ENCODE results near the gene ARRDC1.

ARRDC1 gene

DNA sequence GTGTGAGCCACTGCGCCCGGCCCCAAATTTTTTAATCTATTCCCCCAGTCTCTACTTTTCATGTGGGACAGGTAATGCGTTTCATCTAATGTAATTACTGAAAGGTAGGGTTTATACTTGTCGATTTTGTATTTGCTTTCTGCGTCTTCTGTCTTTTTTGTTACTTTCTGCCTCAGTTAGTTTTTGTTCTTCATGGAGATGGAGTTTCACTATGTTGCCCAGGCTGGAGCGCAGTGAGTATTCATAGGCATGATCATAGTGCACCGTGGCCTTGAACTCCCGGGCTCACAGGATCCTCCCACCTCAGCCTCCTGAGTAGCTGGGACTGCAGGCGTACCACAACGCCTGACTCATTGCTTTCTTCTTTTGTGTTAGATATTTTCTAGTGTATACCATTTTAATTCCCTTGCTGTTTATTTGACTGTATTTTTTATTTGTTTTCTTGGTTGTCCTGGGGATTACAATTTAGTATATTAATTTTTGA lies 36.7 kb downstream of the ARRDC1 start:
- DNase-seq: no peak

- DNase-seq: no peak
Observed at GRCh38 chr9:137642892-137643291, 37.4 kb downstream of the ARRDC1 start.

DNA sequence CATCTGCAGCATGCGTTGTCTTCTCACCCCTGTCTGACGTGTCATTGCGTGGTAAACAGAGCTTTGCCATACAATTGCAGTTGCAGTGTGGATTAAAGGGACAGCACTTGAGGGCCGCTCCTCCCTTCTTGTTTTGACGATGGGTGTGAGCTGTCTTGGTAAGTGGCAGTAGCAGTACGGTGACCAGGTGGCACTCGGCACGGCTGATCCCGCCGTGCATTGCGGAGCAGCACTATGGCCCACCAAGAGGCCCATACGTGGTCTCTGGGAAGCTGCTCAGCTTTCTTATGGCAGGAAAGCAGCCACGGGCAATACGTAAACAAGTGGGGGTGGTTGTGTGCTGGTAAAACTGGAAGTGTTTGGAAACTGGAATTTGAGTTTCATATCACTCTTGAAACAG lies 38.4 kb downstream of the ARRDC1 start:
- DNase-seq: no peak

DNA sequence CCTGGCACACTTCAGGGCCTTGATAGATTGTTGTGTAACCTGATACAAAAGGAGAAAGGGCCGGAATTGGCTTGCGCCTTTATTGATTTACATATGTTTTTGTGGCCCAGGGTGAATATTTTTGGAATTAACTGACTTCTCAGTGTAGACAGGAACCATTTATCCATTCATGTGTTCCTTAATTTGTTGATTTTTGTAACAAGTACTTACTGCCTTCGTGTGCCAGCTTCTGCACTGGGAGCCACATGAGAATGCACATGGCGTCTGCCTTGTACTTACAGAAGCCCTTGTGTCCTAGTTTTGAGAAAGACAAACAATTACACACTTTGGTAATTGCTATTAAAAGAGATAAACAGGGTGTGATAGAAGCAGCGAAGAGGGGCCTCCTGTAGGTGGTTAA lies 39.7 kb downstream of the ARRDC1 start:
- DNase-seq: no peak

- DNase-seq: no peak
Observed at GRCh38 chr9:137646341-137646740, 40.9 kb downstream of the ARRDC1 start.

GRCh38 chr9:137647096-137647714 lies 41.7 kb downstream of the ARRDC1 start:
- DNase-seq: no peak

GRCh38 chr9:137648396-137648795 lies 42.9 kb downstream of the ARRDC1 start:
- no peak for DNase-seq

GRCh38 chr9:137649553-137649952 lies 44.1 kb downstream of the ARRDC1 start:
- DNase-seq: no peak

- no peak for DNase-seq
Observed at GRCh38 chr9:137650259-137650658, 44.8 kb downstream of the ARRDC1 start.

DNA sequence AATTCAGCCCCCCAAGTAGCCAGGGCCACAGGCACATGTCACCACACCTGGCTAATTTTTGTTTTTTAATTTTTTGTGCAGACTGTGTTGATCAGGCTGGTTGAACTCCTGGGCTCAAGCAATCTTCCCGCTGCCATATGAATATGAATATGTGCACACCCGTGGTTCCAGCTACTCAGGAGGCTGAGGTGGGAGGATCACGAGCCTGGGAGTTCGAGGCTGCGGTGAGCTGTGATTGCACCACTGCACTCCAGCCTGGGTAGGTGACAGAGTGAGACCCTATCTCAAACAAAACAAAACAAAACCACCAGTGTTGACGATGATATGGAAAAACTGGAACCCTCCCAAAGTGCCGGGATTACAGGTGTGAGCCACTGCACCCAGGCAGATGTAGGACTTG lies 45.3 kb downstream of the ARRDC1 start:
- DNase-seq: no peak

GRCh38 chr9:137656416-137656815 lies 50.9 kb downstream of the ARRDC1 start:
- no peak for DNase-seq

GRCh38 chr9:137657606-137658005 lies 52.1 kb downstream of the ARRDC1 start:
- DNase-seq: no peak

DNA sequence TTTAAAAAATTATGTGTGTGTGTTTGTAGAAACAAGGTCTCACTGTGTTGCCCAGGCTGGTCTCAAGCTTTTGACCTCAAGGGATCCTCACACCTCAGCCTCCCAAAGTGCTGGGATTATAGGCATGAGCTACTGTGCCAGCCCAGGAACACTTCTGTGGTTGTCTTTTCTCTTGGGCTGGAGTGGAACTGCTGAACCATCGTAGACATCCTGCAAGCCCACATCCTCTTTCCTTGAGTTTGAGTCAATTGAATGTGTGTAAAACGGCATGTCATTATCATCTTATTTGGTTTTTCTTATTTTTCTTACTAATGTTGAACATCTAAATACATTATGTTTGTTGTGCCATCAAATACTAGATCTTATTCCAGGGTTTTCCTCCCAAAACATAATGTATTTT lies 53.3 kb downstream of the ARRDC1 start:
- no peak for DNase-seq

- DNase-seq: no peak
Observed at GRCh38 chr9:137660144-137660543, 54.7 kb downstream of the ARRDC1 start.

DNA sequence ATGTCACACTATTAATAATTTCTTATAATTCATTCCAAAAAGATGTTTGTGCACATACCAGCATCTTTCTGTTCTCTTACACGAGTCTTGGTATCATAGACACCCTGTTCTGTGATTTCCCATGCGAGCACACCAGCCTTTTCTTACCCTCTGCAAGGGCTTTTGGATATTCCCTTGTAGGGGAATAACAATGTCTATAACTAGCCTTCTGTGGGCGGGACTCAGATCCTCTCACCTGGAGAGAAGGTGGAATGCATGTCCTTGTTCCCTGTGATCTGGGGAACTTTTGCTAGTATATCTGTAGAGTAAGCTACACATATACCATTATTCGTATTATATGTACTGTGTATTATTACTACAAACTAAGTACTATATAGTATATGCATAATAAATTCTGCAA lies 58.1 kb downstream of the ARRDC1 start:
- DNase-seq: no peak

- no peak for DNase-seq
Observed at GRCh38 chr9:137664676-137665075, 59.2 kb downstream of the ARRDC1 start.
